Stimulated activated CD8-positive, alpha-beta memory T cell treated with anti-CD3 and anti-CD28 coated beads, Interleukin-15, amount 100 ng/mL, for 1 hour (primary cell): ENCODE data around the gene SEC24C.
"Not testable (repeated sequence)": the region's sequence is repeated elsewhere in the genome, so short reads cannot be mapped to it uniquely, and the experiment has no call there.

Experiments used
- DNase-seq: peaks from one replicate; pipeline ENCODE4 v3.0.0-alpha.2; 2020; ENCODE audit warnings: low read depth

Gene SEC24C

DNA sequence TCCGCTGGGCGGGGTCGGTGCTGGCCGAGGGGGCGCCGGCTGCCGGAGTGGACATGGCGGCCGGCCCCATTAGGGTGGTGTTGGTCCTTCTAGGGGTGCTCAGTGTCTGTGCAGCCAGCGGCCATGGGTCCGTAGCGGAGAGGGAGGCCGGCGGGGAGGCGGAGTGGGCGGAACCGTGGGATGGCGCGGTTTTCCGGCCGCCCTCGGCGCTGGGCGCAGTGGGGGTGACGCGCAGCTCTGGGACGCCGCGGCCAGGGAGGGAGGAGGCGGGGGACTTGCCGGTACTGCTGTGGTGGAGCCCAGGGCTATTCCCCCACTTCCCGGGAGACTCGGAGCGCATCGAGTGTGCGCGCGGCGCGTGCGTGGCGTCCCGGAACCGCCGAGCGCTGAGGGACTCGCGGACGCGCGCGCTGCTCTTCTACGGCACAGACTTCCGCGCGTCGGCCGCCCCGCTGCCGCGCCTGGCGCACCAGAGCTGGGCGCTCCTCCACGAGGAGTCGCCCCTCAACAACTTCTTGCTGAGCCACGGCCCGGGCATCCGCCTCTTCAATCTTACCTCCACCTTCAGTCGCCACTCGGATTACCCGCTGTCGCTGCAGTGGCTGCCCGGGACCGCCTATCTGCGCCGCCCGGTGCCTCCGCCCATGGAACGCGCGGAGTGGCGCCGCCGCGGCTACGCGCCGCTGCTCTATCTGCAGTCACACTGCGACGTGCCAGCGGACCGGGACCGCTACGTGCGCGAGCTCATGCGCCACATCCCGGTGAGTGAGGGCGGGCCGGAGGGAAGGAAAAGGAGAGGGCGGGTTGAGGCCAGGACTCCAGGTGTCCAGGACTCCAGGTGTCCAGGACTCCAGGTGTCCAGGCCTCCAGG is 28.3 kb downstream of the SEC24C start:
- DNase-seq, result peak; percentile 45

DNA sequence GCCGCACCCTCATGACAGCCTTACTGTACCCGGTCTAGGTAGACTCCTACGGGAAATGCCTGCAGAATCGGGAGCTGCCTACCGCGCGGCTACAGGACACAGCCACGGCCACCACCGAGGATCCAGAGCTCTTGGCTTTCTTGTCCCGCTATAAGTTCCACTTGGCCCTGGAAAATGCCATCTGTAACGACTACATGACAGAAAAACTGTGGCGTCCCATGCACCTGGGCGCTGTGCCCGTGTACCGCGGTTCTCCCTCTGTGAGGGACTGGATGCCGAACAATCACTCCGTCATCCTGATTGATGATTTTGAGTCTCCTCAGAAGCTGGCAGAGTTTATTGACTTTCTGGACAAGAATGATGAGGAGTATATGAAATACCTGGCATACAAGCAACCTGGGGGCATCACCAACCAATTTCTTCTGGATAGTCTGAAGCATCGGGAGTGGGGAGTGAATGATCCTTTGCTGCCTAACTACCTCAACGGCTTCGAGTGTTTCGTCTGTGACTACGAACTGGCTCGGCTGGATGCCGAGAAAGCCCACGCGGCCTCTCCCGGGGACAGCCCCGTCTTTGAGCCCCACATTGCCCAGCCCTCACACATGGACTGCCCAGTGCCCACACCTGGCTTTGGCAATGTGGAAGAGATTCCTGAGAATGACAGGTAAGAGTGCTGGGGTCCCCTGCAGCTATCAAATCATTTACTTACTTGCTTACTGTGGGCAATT is 29.1 kb downstream of the SEC24C start:
- no peak for DNase-seq

DNA sequence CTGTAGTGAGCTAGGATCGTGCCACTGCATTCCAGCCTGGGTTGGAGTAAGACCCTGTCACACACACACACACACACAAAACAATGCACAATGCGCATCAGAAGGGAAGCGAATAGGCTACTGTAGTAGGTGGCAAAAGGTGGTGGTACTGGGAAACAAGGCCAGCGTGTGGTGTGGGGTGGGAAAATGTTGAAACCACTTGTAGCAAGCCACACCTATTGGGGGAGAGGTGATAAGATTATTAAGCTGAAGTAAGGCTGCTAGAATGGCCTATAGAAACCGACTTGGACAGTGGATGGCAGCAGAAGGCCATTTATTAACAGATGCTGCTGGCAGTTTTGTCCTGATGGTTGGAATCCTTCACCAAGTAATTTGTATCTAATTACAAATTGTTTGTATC is 30.5 kb downstream of the SEC24C start:
- no peak for DNase-seq

DNA sequence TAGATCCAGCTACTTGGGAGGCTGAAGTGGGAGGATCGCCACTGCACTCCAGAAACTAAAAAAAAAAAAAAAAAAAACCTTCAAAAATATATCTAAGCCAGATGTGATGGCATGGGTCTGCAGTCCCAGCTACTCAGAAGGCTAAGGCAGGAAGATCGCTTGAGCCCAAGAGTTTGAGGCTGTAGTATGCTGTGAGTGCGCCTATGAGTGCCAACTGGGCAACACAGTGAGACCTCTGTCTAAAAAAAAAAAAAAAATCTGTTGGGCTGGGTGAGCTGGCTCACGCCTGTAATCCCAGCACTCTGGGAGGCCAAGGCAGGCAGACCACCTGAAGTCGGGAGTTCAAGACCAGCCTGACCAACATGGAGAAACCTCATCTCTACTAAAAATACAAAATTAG is 34.8 kb downstream of the SEC24C start:
- DNase-seq, result no peak

DNA sequence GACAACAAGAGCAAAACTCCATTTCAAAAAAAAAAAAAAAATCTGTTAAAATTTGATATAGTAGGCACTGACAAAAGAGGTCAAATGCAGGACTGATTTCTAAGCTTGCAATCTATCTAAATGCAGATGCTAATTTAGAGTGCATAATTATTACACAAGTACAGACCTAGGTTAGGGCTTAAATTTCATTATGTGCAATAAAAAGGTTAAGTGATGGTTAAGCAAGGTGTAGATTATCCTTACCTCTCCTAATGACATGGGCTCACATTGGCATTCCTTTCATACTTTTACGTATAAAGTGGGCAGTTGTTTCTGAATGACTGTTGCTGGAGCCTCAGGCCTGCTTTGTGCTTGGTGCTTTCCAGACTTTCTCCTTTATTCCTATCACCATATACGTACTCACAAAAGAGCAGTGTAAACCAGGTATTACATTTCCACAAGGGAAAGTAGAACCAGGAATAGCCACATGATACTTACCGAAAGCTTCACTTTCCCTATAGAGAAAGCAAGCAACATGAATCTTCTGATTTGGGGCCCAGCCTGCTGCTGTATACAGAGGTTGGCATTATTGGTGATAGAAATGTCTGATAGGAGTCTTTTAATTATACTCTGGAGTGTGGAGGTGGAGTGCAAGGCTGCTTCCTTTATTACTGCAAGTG is 35.5 kb downstream of the SEC24C start:
- DNase-seq, result no peak

DNA sequence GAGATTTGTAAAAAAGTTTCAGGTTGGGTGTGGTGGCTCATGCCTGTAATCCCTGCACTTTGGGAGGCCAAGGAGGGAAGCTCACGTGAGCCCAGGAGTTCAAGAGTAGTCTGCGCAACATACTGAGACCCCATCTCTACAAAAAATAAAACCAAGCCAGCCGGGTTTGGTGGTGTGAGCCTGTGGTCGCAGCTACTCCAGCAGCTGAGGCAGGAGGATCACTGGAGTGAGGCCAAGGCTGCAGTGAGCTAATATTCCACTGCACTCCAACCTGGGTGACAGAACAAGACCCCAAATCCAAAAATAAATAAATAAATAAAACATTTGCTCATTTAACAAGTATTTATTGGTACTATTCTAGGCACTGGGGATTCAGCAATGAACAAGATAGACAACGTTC is 36.1 kb downstream of the SEC24C start:
- no peak for DNase-seq

GRCh38 chr10:73780966-73781365 is 36.8 kb downstream of the SEC24C start:
- no peak for DNase-seq

- no peak for DNase-seq
Measured at GRCh38 chr10:73781548-73781878, 37.3 kb downstream of the SEC24C start.

- DNase-seq, result peak; percentile 84
Measured at GRCh38 chr10:73781879-73782748, 37.9 kb downstream of the SEC24C start, which contains the start of gene CHCHD1. Gene CHCHD1, plus strand, starts transcription at chr10:73782048. Its CDS starts 28 bp downstream, at chr10:73782076.

DNA sequence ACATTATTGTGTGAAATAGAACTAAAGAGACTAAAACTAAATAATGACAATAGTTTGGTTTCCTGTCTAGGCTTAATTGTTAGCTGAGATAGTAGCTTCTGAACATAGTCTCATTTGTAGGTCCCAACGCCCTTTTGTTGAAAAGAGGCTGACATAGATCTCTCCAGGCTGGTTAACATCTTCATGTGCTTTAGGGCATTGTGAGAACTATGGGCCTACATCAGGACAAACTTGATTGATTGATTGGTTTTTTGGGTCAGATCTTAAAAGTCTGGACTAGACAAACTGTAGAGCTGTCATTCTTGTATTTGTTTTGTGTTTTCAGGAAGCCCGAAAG is 38.5 kb downstream of the SEC24C start:
- DNase-seq, result no peak

DNA sequence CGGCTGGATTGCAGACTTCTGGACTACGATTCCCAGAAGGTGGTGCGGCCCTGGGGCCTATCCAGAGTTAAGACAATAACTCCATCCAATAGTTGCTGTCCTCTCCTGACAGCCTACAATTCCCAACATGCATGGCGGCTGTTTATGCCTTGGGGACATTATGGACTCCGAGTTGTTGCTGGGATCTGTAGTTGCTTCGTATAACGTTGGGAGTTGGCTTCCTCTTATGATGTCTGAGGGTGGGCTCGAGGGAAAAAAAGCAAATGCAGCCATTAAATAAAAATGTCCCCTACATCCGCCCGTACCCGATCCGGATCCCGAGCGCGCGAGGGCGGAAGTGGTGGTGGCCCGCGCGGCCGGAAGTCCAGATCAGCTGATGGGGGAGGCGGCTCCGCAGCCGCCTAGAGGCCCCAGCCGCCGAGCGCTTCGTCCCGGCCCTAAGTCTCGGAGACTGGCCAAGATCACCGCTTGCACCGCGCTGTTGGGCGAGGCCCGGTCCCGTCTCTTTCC is 41.1 kb downstream of the SEC24C start, which contains the start of gene ZSWIM8:
ZSWIM8 (plus strand) TSS at position 396 of the 510 bp plus-strand sequence. CDS start 273 bp downstream, outside the sequence.
- DNase-seq, result peak; percentile 61

GRCh38 chr10:73785721-73786511 is 41.7 kb downstream of the SEC24C start:
- DNase-seq, result no peak

DNA sequence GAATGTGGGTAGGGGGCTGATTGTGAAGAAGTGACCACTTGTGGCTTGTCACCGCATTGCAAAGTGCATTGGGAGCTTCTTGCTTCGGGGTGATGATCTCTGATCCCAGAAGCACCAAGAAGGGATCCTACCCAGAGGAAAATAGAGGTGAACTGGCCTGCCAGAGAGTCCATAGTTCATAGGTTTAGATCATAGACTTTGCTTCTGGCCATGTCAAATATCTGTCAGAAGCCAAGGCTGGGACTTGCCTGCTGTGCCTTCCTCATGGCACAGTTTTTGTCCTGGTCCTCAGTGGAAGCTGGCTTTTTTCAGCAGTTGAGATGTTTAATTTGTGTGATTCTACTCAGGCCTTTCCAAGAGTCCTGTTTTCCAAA is 42.3 kb downstream of the SEC24C start:
- no peak for DNase-seq

- not testable (repeated sequence) for DNase-seq
Measured at GRCh38 chr10:73787031-73787800, 43.0 kb downstream of the SEC24C start.

DNA sequence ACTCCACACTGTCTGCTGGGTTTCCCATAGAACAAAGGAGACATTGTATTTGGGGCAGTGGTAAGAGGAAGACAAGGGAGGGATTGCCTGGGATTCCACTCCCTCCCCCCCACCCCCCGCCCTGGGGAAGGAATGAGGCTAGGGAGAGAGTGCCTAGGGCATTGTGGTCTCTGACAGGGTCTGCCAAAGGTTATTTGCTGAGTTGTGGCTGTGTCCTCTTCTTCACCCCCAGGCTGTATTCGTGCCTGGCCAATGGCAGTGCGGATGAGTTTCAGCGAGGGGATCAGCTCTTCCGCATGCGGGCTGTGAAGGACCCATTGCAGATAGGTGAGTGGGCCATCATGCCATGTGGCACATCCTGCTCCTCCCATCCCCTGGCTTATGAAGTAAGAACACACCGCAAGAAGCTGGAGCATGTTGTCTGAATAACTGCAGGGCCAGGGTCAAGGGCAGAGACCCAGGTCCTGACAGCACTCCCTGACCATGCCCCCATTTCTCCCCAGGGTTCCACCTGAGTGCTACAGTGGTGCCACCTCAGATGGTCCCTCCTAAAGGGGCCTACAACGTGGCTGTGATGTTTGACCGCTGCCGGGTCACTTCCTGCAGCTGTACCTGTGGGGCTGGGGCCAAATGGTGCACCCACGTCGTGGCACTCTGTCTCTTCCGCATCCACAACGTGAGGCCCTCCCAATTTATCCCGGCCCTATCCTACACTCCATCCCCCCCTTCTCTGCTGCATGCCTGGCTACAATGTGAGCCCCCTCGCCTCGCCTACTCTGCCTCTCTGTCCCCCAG is 44.9 kb downstream of the SEC24C start:
- no peak for DNase-seq

DNA sequence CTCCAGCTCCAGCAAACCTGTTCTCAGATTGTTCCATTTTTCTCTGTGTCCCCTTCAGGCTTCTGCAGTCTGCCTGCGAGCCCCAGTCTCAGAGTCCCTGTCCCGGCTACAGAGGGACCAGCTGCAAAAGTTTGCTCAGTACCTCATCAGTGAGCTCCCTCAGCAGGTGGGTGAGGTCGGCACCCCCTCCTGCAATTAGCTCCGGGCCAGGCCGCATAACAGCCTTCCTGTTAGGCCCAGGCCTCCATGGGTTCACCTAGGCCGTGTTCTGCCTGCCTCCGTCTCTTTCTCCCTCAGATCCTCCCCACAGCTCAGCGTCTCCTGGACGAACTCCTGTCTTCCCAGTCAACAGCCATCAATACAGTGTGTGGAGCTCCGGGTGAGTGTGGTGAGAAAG is 45.5 kb downstream of the SEC24C start:
- DNase-seq, result no peak

DNA sequence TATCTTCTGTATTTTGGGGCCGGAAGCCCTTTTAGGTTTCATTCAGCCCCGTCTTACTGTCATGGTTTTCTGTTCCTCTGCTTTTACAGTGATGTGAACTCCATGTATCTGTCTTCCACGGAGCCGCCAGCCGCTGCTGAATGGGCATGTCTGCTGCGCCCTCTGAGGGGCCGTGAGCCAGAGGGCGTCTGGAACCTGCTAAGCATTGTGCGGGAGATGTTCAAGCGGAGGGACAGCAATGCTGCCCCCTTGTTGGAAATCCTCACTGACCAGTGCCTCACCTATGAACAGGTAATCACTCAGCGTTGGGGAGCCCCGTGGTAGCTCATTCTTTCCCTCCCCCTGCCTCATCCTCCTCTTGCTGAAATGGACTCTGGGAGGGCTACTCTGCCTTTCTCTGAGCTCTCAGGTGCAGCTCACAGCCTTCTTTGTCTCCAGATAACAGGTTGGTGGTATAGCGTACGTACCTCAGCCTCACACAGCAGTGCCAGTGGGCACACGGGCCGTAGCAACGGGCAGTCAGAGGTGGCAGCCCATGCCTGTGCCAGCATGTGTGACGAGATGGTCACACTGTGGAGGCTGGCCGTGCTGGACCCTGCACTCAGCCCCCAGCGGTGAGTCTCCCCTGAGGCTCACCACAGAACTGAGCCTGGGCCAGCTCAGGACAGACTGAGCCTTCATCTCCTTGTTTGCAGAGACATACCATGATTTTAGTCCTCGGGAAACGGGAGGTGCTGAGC is 46.9 kb downstream of the SEC24C start:
- no peak for DNase-seq

- DNase-seq, result no peak
Measured at GRCh38 chr10:73791871-73792400, 47.8 kb downstream of the SEC24C start.
